HG03280 (cell line): Measurements from ENCODE around the gene PCNA.

Source experiments
- ATAC-seq: cut with Tn5 transposase; IDR thresholded peaks from one replicate; pipeline ENCODE4 v1.9.1; 2021; ENCODE audit warnings: mild to moderate bottlenecking, moderate library complexity; ENCODE audit not compliant: unreplicated experiment

Gene PCNA

DNA sequence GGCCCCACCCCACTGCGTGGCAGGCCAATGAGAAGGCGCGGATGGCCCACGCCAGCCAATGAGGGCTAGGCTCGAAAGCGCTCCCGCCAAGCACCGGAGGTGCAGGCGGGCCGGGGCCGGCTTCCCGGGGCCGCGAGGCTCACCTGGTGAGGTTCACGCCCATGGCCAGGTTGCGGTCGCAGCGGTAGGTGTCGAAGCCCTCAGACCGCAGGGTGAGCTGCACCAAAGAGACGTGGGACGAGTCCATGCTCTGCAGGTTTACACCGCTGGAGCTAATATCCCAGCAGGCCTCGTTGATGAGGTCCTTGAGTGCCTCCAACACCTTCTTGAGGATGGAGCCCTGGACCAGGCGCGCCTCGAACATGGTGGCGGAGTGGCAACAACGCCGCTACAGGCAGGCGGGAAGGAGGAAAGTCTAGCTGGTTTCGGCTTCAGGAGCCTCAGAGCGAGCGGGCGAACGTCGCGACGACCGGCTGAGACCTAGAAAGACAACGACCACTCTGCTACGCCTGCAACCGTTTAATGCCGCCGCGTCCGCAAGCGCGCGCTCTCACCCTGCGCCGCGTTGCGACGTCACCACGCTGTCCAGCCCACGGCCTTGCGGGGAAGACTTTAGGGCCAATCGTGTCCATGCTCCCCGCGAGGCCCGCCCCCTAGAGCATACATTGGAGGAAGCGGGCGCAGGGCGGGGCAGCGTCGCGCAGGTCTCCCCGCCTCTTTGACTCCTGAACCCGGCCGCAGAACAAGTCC, at the start of gene PCNA:
Gene PCNA, minus strand, starts transcription at position 524 of the 750 bp plus-strand sequence. Its CDS starts 160 bp downstream, at position 364.
- peak; percentile 96 for ATAC-seq

DNA sequence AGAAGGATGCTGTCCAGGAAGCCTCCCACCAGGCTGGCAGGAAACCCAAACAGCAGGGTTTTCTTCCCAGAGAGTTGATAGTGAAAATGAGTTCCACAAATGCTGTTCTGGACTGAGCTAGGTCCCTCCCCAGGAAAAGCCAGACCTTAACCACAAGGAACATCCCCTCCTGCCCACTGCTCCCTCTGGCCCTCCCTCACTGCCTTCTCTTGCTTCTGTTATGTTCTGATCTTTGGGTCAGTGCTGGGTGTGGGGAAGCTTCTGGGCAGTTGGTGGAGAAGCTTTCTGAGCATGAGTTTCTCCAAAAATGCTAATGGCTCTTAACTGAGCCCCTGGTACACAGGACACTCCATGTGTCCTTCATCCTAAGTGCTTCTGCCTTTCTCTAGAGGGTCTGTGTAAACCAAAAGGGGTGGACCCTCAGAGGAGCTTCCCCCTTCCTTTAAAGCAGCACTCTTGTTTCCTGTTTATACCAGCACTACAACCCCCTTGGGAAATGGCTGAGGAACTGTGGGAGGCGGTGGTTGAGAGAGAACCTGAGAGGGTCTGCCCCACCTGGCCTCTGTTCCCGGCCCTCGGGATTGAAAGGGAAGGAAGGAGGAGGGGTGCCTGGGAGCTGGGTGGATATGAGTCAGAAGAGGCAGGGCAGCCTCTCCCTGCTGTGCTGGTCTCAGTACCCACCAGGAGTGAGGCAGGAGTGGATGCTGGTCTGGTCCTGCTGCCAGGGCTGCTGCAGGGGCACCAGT, 49.1 kb upstream of the PCNA start:
- no peak for ATAC-seq

DNA sequence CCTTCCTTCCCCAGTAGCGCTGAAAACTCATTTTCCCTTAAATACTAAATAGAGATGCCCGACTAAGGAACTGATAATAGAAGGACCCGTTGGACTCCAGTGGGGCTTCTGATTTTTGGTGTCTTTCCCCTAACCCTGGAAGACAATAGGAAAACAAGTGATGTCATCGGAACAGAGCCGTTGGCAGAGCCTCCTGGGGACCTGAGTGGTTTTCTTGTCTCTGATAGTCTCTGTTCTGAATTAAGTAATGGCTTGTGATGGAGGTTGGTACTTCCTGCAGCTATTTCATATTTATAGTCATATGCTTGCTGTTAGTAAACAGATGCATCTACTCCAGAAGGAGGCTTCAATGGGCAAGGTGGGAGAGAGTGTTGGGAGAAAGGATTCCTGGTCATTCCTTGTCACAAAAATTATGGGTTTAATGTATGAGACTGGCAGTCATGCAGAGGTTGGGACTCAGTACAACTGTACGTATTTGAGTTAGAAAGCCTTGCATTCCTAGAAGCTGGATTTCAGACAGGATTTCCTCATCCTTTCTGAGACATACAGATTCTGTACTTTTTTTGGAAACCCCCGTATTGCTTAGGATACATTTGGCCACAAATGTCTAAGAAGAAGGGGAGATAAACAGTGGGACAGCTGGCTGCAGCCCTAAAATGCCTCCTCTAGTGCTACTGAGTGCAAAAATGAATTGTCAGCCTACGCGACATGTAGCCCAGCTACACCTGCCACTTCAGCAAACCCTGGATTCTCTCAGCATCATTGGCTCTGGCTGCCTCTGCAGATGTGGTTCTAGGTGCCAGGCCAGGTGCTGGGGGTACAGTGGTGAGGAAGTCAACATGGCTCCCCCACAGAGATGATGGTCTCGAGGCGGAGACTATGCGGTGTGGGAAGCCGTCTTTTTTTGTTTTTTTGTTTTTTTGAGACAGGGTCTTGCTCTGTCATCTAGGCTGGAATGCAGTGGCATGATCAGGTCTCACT, 45.2 kb upstream of the PCNA start:
- ATAC-seq = no peak

DNA sequence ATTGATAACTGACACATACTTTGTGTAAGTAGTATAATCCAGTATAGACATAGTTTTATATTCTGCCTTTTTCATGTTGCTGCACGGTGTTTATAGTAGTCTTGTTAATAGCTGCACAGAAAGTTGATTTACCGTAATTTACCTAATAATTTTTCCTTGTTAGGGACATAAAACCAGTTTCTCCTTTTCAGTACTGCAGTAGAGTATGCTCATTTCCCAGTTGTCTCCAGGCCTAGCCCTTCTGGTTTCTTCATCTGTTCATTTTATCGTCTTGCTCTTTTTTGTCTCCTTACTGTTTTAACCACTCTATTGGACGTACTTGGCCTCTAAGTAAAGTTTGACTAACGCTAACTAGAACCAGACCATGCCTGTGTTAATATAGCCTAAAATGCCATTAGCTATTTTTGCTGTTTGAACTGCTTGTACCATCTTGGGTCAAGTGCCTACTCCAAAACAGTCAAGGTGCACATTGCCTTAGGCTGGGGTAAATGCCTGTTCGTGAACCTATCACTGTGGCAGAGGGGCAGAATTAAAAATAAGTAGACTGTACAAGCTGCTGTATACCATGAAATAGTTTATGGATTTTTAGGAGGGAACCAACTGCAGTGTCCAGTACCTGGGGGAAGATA, 41.9 kb upstream of the PCNA start:
- ATAC-seq = no peak

DNA sequence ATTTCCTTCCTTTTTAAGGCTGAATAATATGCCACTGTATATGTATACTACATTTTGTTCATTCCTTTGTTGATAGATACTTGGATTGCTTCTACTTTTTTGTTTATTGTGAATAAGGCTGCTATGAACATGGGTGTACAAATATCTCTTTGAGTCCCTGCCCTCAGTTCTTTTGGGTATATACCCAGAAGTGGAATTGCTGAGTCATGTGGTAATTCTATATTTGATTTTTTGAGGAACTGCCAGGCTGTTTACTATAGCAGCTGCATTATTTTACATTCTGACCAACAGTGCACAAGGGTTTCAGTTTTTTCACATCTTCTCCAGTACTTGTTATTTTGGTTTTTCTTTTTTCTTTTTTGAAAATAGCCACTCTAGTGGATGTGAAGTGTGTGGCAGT, 41.1 kb upstream of the PCNA start:
- ATAC-seq = no peak

DNA sequence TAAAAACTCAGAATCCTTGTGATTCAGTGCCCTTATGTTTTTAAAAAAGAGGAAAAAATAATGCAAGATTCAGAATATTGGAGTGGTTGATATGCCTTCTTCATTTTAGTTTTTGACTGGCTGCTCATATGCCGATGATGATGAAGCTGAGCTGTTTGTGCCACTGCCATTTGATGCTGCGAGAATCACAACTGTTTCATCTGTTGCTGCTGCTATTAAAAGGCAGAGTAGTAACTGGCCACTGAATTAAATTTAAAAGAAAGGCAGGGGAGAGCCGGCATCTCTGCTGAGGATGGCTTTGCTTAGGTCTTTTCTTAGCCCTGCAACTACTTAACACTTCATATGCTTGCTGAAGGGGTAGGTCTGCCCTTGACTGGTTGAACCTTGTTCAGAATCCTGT, 40.2 kb upstream of the PCNA start:
- no peak for ATAC-seq

DNA sequence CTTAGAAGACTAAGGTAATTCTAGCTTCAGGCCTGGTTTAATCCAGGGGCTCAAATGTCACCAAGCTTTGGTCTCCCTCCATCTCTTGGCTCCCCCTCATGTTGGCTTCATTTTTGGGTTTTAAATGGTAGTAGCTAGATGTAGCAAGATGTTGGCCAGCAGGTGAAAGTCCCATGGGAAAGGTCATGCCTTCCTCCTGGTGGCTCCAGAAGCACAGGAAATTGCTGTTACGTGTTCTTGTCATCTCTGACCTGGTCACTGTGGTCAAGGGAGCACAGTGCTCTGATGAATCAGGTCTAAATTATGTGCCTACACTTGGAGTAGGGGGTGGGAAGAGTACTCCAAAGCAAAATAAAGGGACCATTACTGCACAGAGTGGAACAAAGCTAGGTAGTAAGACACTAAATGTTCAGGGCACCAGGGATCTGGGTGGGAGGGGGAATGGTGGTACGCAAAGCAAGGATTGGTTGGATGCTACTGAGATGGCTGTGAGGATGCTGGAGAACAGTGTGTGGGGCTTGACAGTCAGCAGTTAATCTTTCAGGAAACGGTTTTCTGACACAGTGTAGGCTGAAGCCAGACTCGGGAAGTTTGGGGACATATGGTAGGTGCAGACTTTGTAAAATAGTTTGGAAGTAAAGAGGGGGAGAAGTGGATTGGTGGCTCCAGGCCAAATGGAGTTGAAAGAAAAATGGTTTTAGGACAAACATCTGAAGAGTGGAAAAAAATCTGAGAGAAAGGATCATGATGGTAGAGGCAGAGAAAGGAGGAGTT, 37.1 kb upstream of the PCNA start:
- no peak for ATAC-seq

DNA sequence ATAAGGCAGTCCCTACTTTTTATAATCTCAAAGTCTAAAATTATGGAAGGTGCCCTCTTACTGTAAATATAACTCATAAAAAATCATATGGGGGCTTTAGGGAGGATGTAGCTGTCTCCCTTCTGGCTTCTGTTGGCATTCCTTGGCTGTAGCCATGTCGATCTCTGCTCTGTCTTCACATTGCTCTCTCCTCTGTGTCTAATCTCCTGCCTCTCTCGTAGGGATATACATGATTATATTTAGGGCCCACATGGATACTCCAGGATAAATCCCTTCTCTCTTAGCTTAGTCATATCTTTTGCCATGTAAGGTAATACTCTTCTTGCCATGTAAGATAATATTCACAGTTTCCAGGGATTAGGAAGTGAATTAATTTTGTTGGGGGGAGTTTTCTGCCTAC, 35.6 kb upstream of the PCNA start:
- no peak for ATAC-seq

DNA sequence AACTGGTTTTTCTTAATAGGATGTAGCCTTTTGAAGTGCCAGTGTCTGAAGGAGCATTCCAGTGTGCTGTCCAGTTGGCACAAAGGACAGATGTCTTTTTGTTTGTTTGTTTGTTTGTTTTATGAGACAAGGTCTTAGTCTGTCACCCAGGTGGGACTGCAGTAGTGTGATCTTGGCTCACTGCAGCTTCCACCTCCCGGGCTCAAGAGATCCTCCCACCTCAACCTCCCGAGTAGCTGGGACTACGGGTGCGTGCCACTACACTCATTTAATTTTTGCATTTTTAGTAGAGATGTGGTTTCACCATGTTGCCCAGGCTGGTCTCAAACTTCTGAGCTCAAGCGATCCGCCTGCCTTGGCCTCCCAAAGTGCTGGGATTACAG, 34.8 kb upstream of the PCNA start:
- ATAC-seq = no peak

DNA sequence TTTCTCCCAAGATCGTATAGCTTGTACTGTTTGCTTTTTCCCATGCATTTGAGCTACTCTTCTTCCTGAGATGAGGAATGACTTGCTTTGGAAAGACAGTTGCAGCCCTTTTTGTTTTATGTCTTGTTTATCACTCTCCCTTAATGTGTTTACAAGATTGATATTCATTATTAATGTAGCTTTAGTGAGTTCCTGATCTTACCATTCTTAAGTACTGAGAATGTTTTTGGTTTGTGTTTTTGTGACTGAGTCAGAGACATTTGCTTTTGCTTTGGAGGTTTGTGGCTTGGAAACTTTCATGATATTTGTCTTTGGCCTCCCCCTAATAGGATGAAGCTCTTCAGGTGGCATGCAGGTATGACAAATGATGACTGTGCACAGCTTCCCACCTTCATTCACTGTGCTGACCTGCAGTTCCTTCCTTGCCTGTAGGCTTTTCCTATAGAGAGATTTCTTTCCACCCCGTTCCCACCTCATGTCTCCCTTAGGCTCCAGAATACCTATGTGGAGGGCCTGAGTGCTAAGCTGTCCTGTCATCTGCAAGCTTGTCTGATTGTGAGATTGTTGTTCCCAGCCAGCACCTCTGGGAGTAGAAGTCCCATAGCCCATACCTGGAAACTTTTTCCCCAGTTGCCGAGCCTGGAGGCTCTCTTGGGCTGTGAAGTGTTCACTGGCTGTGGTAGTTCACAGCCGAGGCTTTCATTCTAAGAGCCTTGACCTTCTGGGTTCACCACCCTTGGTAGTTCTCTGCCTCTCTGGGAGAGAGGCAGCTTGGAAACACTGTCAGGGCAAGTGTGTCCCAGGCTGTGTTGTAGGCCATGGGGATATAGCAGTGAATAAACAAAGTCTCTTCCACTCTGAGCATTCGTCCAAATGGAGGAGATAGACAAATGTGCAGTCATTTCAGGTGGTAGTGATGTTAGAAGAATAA, 34.1 kb upstream of the PCNA start:
- no peak for ATAC-seq

DNA sequence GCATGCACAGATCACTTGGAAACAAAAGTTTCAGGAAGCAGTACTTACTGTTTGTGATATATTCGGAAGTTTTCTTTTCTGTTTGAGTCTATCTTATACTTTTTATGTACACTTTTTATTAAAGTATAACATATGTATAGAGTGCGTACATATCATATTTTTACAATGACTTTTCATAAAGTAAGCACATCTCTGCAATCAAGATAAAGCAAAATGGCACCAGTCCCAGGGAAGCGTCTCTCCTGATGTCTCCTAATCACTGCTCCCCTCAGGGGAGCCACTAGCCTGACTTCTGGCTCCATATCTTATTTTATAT, 33.4 kb upstream of the PCNA start:
- ATAC-seq = no peak

DNA sequence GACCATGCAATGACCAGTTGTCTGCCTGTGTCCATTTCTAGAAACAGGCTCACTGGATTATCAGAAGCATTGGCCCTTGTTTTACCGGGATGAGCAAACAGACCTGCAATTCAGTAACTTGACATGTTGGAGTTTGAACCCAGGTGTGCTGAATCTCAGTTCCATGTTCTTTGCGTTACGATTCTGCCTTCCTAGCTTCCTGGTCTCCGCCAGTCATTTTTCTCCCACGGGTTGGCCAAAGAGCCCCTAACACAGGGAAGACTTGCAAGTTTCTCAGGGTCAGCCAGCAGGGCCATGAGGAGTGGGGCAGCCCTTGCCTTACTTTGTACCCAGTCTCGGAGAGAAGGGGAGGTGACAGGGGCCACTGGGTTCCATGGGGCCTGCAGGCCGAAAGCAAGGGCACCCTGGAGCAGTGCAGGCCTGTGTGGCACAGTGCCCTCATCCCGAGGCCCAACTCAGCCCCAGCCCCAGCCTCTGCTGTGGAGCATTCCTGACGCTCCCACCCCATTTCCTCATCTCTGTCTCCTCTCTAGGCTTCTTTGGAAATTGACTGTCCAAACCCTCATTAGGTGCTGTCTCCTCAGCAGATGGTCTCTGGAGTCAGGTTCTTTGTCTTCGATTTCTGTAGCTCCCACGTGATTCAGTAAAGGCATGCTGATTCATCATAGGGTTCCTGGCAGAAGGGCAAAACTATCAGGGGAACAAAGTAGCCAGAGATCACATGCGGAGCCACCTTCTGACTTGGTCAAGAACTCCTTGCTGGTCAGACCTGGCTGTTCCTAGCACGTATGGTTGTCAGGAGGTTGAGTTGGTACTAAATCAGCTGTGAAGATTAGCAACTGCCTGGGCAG, 30.7 kb upstream of the PCNA start:
- no peak for ATAC-seq

DNA sequence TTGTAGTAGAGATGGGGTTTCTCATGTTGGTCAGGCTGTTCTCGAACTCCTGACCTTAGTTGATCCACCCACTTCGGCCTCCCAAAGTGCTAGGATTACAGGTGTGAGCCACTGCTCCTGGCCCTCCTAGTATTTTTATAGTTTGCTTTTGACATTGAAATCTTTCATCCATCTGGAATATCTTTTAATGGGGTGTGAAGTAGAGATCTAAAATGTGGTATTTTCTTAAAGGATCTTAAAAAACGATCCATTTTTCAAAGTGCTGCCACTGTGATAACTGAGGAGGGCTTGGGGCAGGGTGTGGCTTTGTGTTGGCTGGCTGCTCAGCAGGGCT, 30.1 kb upstream of the PCNA start:
- no peak for ATAC-seq

DNA sequence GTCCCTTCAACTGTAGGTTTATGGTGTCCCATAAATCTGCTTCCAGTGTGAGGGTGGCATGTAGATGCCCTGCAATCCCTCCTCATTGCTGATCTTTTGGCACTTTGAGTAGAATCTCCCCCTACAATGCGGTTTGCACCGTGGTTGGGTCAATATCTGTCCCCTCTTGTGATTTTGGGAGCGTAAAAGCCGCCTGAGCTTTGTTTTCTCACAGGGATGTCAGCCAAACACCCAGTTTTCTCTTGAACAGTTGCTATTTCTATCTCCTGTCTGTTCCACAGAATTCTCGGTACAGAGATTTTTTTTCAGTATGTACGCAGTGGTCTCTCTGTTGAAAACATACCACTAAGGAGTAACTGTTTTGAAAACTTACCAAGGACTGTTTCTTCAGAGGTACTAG, 28.8 kb upstream of the PCNA start:
- no peak for ATAC-seq

DNA sequence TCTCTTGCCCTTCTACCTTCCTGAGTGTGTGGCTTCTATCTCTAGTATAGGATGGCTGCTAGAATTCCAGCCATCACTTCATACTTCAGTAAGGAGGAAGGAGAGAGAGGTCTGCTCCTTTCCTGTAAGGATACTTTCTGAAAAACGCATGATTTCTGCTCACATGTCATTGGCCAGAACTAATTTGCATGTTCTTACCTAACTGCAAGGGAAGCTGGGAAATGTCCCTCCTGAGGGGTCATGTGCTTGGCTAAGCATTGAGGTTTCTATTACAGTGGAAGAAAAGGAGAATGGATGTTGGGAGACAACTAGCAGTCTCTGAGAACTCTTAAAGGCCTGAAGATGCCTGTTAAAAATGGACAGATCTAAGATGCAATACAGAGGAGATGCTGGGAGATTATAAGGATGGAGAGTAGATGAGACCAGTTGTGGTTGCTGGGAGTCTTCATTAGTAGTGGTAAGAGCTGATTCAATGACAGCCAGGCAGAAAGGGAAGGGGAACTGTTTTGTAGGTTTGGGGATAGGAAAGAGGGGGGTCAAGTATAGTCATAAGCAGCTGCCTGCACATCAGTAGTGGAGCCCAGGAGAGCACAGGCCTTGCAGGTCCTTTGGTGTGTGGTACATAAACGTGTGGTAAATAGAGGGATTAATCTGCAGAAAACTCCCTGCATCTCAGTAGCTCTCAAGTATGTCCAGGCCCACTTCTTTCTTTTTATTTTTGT, 27.3 kb upstream of the PCNA start:
- ATAC-seq = no peak

DNA sequence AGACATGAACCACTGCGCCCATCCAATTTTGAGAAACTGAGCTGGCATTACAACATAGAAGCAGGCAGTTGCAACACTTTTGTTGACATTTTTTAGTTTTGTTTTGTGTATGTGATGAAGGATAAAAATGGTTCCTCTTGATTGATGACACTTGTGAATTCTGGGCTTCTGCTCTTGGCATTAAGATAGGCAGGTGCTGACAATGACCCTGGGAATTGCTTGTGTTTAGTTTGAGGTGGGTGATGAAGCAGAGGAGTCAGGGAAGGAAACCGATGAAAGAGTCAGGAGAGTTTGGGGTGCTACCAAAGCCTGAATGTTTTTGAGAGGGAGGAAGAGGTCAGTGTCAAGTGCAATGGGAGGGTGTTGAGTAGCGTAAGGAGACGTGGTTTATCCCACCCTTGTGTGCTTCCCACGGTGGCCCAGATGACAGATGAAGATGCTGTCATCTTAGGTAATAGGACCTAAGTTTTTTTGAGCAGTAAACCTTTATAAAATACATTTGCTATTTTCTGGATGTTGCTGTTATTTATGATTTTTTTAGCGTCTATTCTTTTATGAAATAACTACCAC, 26.4 kb upstream of the PCNA start:
- no peak for ATAC-seq

DNA sequence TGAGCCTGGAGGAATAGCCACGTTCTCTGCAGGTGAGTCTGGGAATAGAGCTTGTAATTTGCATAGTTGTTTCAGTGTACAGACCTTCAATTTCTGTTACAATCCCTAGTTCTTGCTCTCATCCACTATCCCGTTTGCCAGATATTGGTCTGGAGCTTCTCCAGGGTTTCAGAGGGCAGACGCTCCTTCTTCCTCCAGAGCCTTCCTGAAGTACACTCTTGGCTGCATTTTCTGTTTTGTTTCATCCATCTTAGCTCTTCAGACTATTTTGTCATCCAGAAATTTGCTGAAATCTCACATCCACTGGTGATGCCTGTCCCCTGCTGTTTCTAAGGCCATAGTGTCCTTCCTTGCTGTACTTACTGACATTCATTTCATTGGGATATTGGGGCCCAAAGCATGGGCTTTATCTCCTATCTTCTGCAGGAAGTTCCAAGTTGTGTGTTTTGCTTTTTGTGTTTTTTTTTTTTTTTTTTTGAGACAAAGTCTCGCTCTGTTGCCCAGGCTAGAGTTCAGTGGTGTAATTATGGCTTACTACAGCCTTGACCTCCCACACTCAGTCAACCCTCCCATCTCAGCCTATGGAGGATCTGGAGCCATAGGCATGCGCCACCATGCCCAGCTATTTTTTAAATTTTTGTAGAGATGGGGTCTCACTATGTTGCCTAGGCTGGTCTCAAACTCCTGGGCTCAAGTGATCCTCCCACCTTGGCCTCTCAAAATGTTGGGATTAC, 25.8 kb upstream of the PCNA start:
- ATAC-seq = no peak
